ENCODE measurements around the gene FTHL17. TPM values are rescaled to one million over a fixed set of nuclear protein-coding genes. Genes with fewer than 3 reads are reported as not detected.

Gene FTHL17
- total and polyA plus RNA-seq, 5 donors from 2014 or later, result not detected

- Histone ChIP-seq H3K4me1 (ENCODE audit: control insufficient read depth, insufficient read depth, low read length, poor library complexity, severe bottlenecking) (no peaks in the 10 kb centered on the region), H3K4me3 (ENCODE audit: low read depth, low read length) (no peak overlapping the region), H3K9me3 (ENCODE audit: control insufficient read depth in 2 of 2, low read length in 2 of 2) (no peaks in the 10 kb centered on the region), H3K27me3 (ENCODE audit: control insufficient read depth, insufficient read depth, low read length) (no peaks in the 10 kb centered on the region), H3K36me3 (ENCODE audit: control insufficient read depth, insufficient read depth, low read length) (no peaks in the 10 kb centered on the region), H3K27ac (ENCODE audit: insufficient read depth, low read length, poor library complexity, severe bottlenecking) (no peak overlapping the region)
- DNase-seq, result no peak
- Mint-ChIP-seq H3K36me3 (no peaks in the 10 kb centered on the region), H3K9me3 (no peaks in the 10 kb centered on the region), H3K27me3 (no peaks in the 10 kb centered on the region), H3K4me3 (no peak overlapping the region), H3K4me1 (no peaks in the 10 kb centered on the region), H3K27ac (no peak overlapping the region)
- no peak for ATAC-seq (ENCODE audit: low read depth in 2 of 2)
Measured at GRCh38 chrX:31061091-31061490, 10.8 kb downstream of the FTHL17 start.

DNA sequence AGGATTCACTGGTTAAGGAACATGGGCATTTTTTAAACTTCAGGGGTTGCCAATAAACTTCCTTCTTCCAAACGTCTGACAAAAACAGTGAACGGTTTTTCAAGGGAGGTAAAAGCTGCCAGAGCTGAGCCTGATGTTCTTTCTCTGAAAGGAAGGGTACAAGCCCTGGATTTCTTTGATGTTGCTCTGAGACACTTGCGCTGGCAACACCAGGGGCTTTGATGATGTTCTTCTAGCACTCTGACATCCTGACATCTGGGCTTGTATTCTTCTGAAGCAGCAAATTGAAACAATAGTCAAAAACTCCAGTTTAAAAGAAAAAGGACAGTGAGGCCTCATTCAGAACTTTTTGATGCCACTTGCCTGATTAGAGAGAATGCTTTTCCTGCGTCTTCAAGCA lies 11.8 kb downstream of the FTHL17 start:
- ATAC-seq (ENCODE audit: low read depth in 2 of 2) (no peak), DNase-seq (no peak)
- no peak overlapping the region for H3K27ac ChIP-seq (ENCODE audit: insufficient read depth, low read length, poor library complexity, severe bottlenecking)
- Mint-ChIP-seq H3K36me3 (no peaks in the 10 kb centered on the region), H3K4me1 (no peaks in the 10 kb centered on the region), H3K4me3 (no peak overlapping the region), H3K27ac (no peak overlapping the region), H3K27me3 (peaks cover 4% of the 10 kb centered on the region), H3K9me3 (peaks cover 0 to 4% (median 1%) of the 10 kb centered on the region in 7 donors)
- H3K27me3 ChIP-seq (ENCODE audit: control insufficient read depth, insufficient read depth, low read length), result no peaks in the 10 kb centered on the region
- no peaks in the 10 kb centered on the region for H3K36me3 ChIP-seq (ENCODE audit: control insufficient read depth, insufficient read depth, low read length)
- no peak overlapping the region for H3K4me3 ChIP-seq (ENCODE audit: low read depth, low read length)
- H3K4me1 ChIP-seq (ENCODE audit: control insufficient read depth, insufficient read depth, low read length, poor library complexity, severe bottlenecking), result no peaks in the 10 kb centered on the region
- no peaks in the 10 kb centered on the region for H3K9me3 ChIP-seq (ENCODE audit: control insufficient read depth in 2 of 2, low read length in 2 of 2)

- H3K36me3 Mint-ChIP-seq, result no peaks in the 10 kb centered on the region
- no peak overlapping the region for H3K27ac Mint-ChIP-seq
- no peak overlapping the region for H3K4me3 Mint-ChIP-seq
- no peaks in the 10 kb centered on the region for H3K4me1 Mint-ChIP-seq
- Histone ChIP-seq H3K27me3 (ENCODE audit: control insufficient read depth, insufficient read depth, low read length) (no peaks in the 10 kb centered on the region), H3K36me3 (ENCODE audit: control insufficient read depth, insufficient read depth, low read length) (no peaks in the 10 kb centered on the region), H3K4me3 (ENCODE audit: low read depth, low read length) (no peak overlapping the region), H3K27ac (ENCODE audit: insufficient read depth, low read length, poor library complexity, severe bottlenecking) (no peak overlapping the region), H3K9me3 (ENCODE audit: control insufficient read depth in 2 of 2, low read length in 2 of 2) (no peaks in the 10 kb centered on the region), H3K4me1 (ENCODE audit: control insufficient read depth, insufficient read depth, low read length, poor library complexity, severe bottlenecking) (no peaks in the 10 kb centered on the region)
- DNase-seq (no peak), ATAC-seq (ENCODE audit: low read depth in 2 of 2) (no peak)
- H3K9me3 Mint-ChIP-seq, result peaks cover 1 to 5% (median 3%) of the 10 kb centered on the region in 7 donors
- H3K27me3 Mint-ChIP-seq, result peaks cover 4% of the 10 kb centered on the region
Measured at GRCh38 chrX:31058284-31058683, 13.6 kb downstream of the FTHL17 start.

DNA sequence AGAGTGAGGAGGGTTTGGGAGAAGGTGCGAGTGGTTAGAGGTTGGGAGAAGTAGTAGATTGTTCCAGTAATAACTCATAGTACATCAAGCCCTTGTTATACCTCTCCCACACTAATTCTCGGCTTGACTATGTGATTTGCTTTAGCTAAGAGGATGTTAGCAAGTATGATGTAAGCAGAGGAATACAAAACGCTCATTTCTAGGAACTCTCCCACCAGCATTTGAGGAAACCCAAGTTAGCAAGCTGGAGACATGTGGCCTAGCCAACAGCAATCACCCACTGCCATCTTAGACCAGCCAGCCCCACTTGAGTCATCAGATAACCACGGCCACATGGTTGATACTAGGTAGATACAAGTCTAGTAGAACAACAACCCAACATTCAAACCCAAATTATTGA lies 14.2 kb downstream of the FTHL17 start:
- Histone ChIP-seq H3K4me1 (ENCODE audit: control insufficient read depth, insufficient read depth, low read length, poor library complexity, severe bottlenecking) (no peaks in the 10 kb centered on the region), H3K4me3 (ENCODE audit: low read depth, low read length) (no peak overlapping the region), H3K27me3 (ENCODE audit: control insufficient read depth, insufficient read depth, low read length) (no peaks in the 10 kb centered on the region), H3K9me3 (ENCODE audit: control insufficient read depth in 2 of 2, low read length in 2 of 2) (no peaks in the 10 kb centered on the region), H3K27ac (ENCODE audit: insufficient read depth, low read length, poor library complexity, severe bottlenecking) (no peak overlapping the region), H3K36me3 (ENCODE audit: control insufficient read depth, insufficient read depth, low read length) (no peaks in the 10 kb centered on the region)
- Mint-ChIP-seq H3K4me1 (no peaks in the 10 kb centered on the region), H3K4me3 (no peak overlapping the region), H3K27ac (no peak overlapping the region), H3K27me3 (peaks cover 4% of the 10 kb centered on the region), H3K36me3 (no peaks in the 10 kb centered on the region), H3K9me3 (peaks cover 1 to 5% (median 3%) of the 10 kb centered on the region in 7 donors)
- no peak for DNase-seq
- ATAC-seq (ENCODE audit: low read depth in 2 of 2), result no peak

DNA sequence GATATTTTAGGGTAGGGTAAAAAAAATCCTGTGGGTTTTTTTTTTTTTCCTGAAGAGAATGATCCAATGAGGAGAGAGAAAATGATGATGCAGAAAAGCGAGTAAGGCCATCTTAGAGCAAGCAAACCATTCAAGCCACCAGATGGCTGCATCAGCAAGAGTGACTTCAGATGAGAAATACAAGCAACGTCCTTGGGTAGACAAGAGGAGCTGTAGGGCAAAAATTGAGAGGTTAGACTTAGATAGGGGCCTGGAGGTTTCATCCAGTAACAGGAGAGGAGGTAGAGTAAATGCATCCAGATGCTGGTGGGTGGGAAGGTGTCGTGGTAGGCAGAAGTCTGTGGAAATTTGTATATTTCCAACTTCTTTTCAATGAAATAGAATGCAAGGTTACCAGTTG lies 14.6 kb downstream of the FTHL17 start:
- no peak overlapping the region for H3K27ac Mint-ChIP-seq
- no peaks in the 10 kb centered on the region for H3K4me1 ChIP-seq (ENCODE audit: control insufficient read depth, insufficient read depth, low read length, poor library complexity, severe bottlenecking)

DNA sequence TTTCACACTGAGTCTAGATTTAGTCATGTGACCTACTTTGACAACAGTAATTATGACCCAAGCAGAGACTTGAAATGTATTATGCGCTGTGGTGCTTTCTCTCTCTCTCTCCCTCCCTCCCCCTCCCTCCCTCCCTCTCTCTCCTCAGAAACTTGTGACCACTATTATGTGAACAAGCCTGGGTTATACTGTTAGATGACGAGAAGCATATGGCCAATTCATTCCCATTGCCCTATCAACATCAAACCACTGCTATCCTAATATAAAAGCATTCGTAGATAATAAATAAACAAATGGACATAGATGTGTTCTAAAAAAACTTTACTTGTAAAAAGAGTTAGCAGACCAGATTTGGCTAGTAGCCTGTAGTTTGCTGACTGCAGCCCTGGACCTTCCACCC lies 18.2 kb downstream of the FTHL17 start:
- H3K4me1 ChIP-seq (ENCODE audit: control insufficient read depth, insufficient read depth, low read length, poor library complexity, severe bottlenecking), result no peaks in the 10 kb centered on the region
- no peak overlapping the region for H3K4me3 ChIP-seq (ENCODE audit: low read depth, low read length)
- Mint-ChIP-seq H3K36me3 (no peaks in the 10 kb centered on the region), H3K27ac (no peak overlapping the region), H3K27me3 (peaks cover 4% of the 10 kb centered on the region), H3K4me3 (peak overlapping the region in 1 of 4 donors; percentile 48), H3K9me3 (peaks cover 1 to 5% (median 4%) of the 10 kb centered on the region in 7 donors), H3K4me1 (no peaks in the 10 kb centered on the region)
- ATAC-seq (ENCODE audit: low read depth in 2 of 2) (no peak), DNase-seq (no peak)
- H3K36me3 ChIP-seq (ENCODE audit: control insufficient read depth, insufficient read depth, low read length), result no peaks in the 10 kb centered on the region
- no peaks in the 10 kb centered on the region for H3K27me3 ChIP-seq (ENCODE audit: control insufficient read depth, insufficient read depth, low read length)
- H3K9me3 ChIP-seq (ENCODE audit: control insufficient read depth in 2 of 2, low read length in 2 of 2), result no peaks in the 10 kb centered on the region
- H3K27ac ChIP-seq (ENCODE audit: insufficient read depth, low read length, poor library complexity, severe bottlenecking), result no peak overlapping the region

More for the DNA sequence above, 14.6 kb downstream of the FTHL17 start:
- no peak overlapping the region for H3K4me3 ChIP-seq (ENCODE audit: low read depth, low read length)
- H3K27me3 ChIP-seq (ENCODE audit: control insufficient read depth, insufficient read depth, low read length), result no peaks in the 10 kb centered on the region
- ATAC-seq (ENCODE audit: low read depth in 2 of 2) (no peak), DNase-seq (no peak)
- no peak overlapping the region for H3K27ac ChIP-seq (ENCODE audit: insufficient read depth, low read length, poor library complexity, severe bottlenecking)
- H3K36me3 ChIP-seq (ENCODE audit: control insufficient read depth, insufficient read depth, low read length), result no peaks in the 10 kb centered on the region
- peaks cover 4% of the 10 kb centered on the region for H3K27me3 Mint-ChIP-seq
- H3K4me1 Mint-ChIP-seq, result no peaks in the 10 kb centered on the region
- H3K36me3 Mint-ChIP-seq, result no peaks in the 10 kb centered on the region
- H3K4me3 Mint-ChIP-seq, result no peak overlapping the region
- H3K9me3 Mint-ChIP-seq, result peaks cover 1 to 5% (median 3%) of the 10 kb centered on the region in 7 donors
- no peaks in the 10 kb centered on the region for H3K9me3 ChIP-seq (ENCODE audit: control insufficient read depth in 2 of 2, low read length in 2 of 2)

DNA sequence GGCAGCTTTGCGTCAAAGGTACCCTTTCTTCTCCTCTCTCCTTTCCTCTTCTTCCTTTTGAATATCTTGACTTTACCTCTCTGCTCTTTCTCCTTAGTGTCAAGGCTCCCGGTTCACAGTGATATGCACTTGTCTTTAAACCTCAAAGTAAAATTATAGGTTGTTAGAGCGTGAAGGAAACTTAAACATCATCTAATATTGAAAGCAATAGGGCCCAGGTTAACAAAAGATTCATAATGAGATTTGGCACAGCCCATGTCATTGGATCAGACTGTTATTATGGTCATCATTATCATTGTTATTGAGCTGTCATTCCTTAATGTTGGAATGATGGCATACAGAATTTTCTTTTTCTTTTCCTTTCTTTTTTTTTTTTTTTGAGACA lies 32.5 kb downstream of the FTHL17 start:
- no peaks in the 10 kb centered on the region for H3K4me1 ChIP-seq (ENCODE audit: control insufficient read depth, insufficient read depth, low read length, poor library complexity, severe bottlenecking)

GRCh38 chrX:31038575-31039326 lies 33.1 kb downstream of the FTHL17 start:
- Histone ChIP-seq H3K27ac (ENCODE audit: insufficient read depth, low read length, poor library complexity, severe bottlenecking) (no peak overlapping the region), H3K9me3 (ENCODE audit: control insufficient read depth in 2 of 2, low read length in 2 of 2) (no peaks in the 10 kb centered on the region), H3K4me1 (ENCODE audit: control insufficient read depth, insufficient read depth, low read length, poor library complexity, severe bottlenecking) (no peaks in the 10 kb centered on the region), H3K27me3 (ENCODE audit: control insufficient read depth, insufficient read depth, low read length) (no peaks in the 10 kb centered on the region), H3K36me3 (ENCODE audit: control insufficient read depth, insufficient read depth, low read length) (no peaks in the 10 kb centered on the region), H3K4me3 (ENCODE audit: low read depth, low read length) (no peak overlapping the region)
- H3K4me1 Mint-ChIP-seq, result no peaks in the 10 kb centered on the region
- H3K9me3 Mint-ChIP-seq, result no peaks in the 10 kb centered on the region
- no peak overlapping the region for H3K27ac Mint-ChIP-seq
- no peaks in the 10 kb centered on the region for H3K27me3 Mint-ChIP-seq
- ATAC-seq (ENCODE audit: low read depth in 2 of 2) (no peak), DNase-seq (peak in 2 of 3 donors; percentile 4 to 24)
- no peak overlapping the region for H3K4me3 Mint-ChIP-seq
- H3K36me3 Mint-ChIP-seq, result no peaks in the 10 kb centered on the region

More for the DNA sequence above, 32.5 kb downstream of the FTHL17 start:
- Mint-ChIP-seq H3K4me3 (no peak overlapping the region), H3K27me3 (peaks cover 3% of the 10 kb centered on the region), H3K9me3 (peaks cover 0 to 3% (median 0%) of the 10 kb centered on the region in 7 donors), H3K4me1 (no peaks in the 10 kb centered on the region), H3K36me3 (no peaks in the 10 kb centered on the region), H3K27ac (no peak overlapping the region)
- H3K27ac ChIP-seq (ENCODE audit: insufficient read depth, low read length, poor library complexity, severe bottlenecking), result no peak overlapping the region
- no peak overlapping the region for H3K4me3 ChIP-seq (ENCODE audit: low read depth, low read length)
- no peak for ATAC-seq (ENCODE audit: low read depth in 2 of 2)
- no peaks in the 10 kb centered on the region for H3K27me3 ChIP-seq (ENCODE audit: control insufficient read depth, insufficient read depth, low read length)
- DNase-seq, result no peak
- no peaks in the 10 kb centered on the region for H3K9me3 ChIP-seq (ENCODE audit: control insufficient read depth in 2 of 2, low read length in 2 of 2)
- H3K36me3 ChIP-seq (ENCODE audit: control insufficient read depth, insufficient read depth, low read length), result no peaks in the 10 kb centered on the region
